HL-60 (cell line): ENCODE results near the gene EXOSC2.

Source experiments
- GABPA ChIP-seq: IDR thresholded peaks from 2 replicates; pipeline ENCODE4 v1.6.1; 2012; ENCODE audit warnings: low read depth
- POLR2AphosphoS5 ChIP-seq: IDR thresholded peaks from 2 replicates; pipeline ENCODE4 v1.6.1; 2012; ENCODE audit warnings: low read depth
- REST ChIP-seq: IDR thresholded peaks from 2 replicates; pipeline ENCODE4 v1.6.1; 2012; ENCODE audit warnings: low read depth; ENCODE audit not compliant: insufficient replicate concordance
- SPI1 ChIP-seq: IDR thresholded peaks from 2 replicates; pipeline ENCODE4 v1.6.1; 2012; ENCODE audit warnings: low read depth, mild to moderate bottlenecking, borderline replicate concordance
- TF ChIP-seq, protein P1 (sequence below): IDR thresholded peaks from one replicate; pipeline ENCODE4 v1.5.1; 2011; ENCODE audit warnings: low read length, control low read depth, inconsistent platforms; ENCODE audit not compliant: insufficient read depth

DNA sequence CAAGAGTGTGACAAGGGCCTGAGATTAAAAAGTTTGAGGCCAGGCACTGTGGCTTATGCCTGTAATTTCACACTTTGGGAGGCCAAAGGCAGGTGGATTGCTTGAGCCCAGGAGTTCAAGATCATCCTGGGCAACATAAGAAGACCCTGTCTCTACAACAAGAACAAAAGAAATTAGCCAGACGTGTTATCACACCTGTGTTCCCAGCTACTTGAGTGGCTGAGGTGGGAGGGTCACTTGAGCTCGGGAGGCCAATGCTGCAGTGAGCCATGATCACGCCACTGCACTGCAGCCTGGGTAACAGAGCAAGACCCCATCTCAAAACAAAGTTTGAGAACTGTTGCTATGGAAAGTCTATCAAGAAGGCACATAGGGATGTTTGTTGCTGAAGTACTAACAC lies 25.0 kb downstream of the EXOSC2 start:
- no peak for TF ChIP-seq SPI1
- TF ChIP-seq, protein P1, sequence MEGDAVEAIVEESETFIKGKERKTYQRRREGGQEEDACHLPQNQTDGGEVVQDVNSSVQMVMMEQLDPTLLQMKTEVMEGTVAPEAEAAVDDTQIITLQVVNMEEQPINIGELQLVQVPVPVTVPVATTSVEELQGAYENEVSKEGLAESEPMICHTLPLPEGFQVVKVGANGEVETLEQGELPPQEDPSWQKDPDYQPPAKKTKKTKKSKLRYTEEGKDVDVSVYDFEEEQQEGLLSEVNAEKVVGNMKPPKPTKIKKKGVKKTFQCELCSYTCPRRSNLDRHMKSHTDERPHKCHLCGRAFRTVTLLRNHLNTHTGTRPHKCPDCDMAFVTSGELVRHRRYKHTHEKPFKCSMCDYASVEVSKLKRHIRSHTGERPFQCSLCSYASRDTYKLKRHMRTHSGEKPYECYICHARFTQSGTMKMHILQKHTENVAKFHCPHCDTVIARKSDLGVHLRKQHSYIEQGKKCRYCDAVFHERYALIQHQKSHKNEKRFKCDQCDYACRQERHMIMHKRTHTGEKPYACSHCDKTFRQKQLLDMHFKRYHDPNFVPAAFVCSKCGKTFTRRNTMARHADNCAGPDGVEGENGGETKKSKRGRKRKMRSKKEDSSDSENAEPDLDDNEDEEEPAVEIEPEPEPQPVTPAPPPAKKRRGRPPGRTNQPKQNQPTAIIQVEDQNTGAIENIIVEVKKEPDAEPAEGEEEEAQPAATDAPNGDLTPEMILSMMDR = no peak
- no peak for TF ChIP-seq GABPA
- TF ChIP-seq REST = no peak
- TF ChIP-seq POLR2AphosphoS5 = no peak
